Uterus (tissue), 4 donors: ENCODE measurements around the gene ARID1B. TPM values are rescaled to one million over a fixed set of nuclear protein-coding genes. Genes with fewer than 3 reads are reported as not detected.
A peak's percentile ranks its signal among the peaks of the same experiment; 100 is the strongest.

Source experiments
- DNase-seq, 2 donors: peaks; one replicate each; pipeline ENCODE4 v3.0.0-alpha.2; 2019 to 2020
- H3K27ac ChIP-seq, 2 donors: fragments of 200-600 bp; sonication (generic); 1 replicate in 1 of 2; 2 replicates in 1 of 2; pipeline ENCODE4 v1.5.1; 2016 to 2018
- H3K27me3 ChIP-seq, 2 donors: fragments of 200-600 bp; sonication (generic); one replicate each; pipeline ENCODE4 v1.5.1; 2018 to 2019; ENCODE audit warnings: control low read depth in 1 of 2
- H3K36me3 ChIP-seq, 2 donors: fragments of 200-600 bp; sonication (generic); one replicate each; pipeline ENCODE4 v1.5.1; 2019; ENCODE audit warnings: control low read depth in 1 of 2
- H3K4me1 ChIP-seq, 2 donors: fragments of 200-600 bp; sonication (generic); one replicate each; pipeline ENCODE4 v1.5.1; 2018 to 2019; ENCODE audit warnings: control low read depth in 1 of 2
- H3K4me3 ChIP-seq, 2 donors: fragments of 200-600 bp; sonication (generic); 1 replicate in 1 of 2; 2 replicates in 1 of 2; pipeline ENCODE4 v1.5.1; 2018 to 2019; ENCODE audit warnings: mild to moderate bottlenecking in 1 of 2
- H3K9me3 ChIP-seq, 2 donors: fragments of 200-600 bp; sonication (generic); one replicate each; pipeline ENCODE4 v1.5.1; 2019; ENCODE audit warnings: control low read depth in 1 of 2
- CTCF ChIP-seq, 4 experiments: fragments of 200-600 bp in 2 of 4; fragments of 450-650 bp in 2 of 4; sonication (generic) in 2 of 4; IDR thresholded peaks; one replicate each; pipeline ENCODE4 v1.5.1; 2016 to 2019; ENCODE audit warnings: antibody characterized with exemption in 4 of 4, mild to moderate bottlenecking in 2 of 4, moderate library complexity in 1 of 4
- POLR2A ChIP-seq, 2 donors: fragments of 450-650 bp; IDR thresholded peaks; one replicate each; pipeline ENCODE4 v1.6.1; 2016; ENCODE audit warnings: antibody characterized with exemption in 2 of 2, mild to moderate bottlenecking in 1 of 2, moderate library complexity in 1 of 2
- intact Hi-C: fragments of 100-400 bp; cut with DNase I; formaldehyde crosslinking; loops from one replicate; pipeline ENCODE4 v1.15.1; 2023; ENCODE audit warnings: low total_unique reads
- total RNA-seq, 4 donors: library from RNA; depleted of rRNA in 3 of 4; stranded (reverse); fragments of >200 nt in 3 of 4; gene quantifications; one replicate each; pipeline versions ENCODE4 v1.1.0 to v1.2.4, GENCODE V29; 2014 to 2023
- donor health status: DM: yes; HTN: yes; CAD: no.

Gene ARID1B
- total RNA-seq, 4 donors from 2014 or later, result 63.8 to 198 (median 125) TPM

- DNase-seq, result no peak
- Histone ChIP-seq H3K4me3 (no peak overlapping the region), H3K4me1 (peaks cover 0 to 10% of the 10 kb centered on the region in 2 donors), H3K36me3 (no peaks in the 10 kb centered on the region), H3K27ac (peak overlapping the region in 1 of 2 donors; percentile 25), H3K9me3 (no peaks in the 10 kb centered on the region), H3K27me3 (no peaks in the 10 kb centered on the region)
- intact Hi-C loops, result no loop called here
- TF ChIP-seq POLR2A (IDR thresholded peaks at IDR 0.05) (no peak), CTCF (IDR thresholded peaks at IDR 0.05) (no peak)
Measured at GRCh38 chr6:156824142-156824541, 47.0 kb downstream of the ARID1B start.

DNA sequence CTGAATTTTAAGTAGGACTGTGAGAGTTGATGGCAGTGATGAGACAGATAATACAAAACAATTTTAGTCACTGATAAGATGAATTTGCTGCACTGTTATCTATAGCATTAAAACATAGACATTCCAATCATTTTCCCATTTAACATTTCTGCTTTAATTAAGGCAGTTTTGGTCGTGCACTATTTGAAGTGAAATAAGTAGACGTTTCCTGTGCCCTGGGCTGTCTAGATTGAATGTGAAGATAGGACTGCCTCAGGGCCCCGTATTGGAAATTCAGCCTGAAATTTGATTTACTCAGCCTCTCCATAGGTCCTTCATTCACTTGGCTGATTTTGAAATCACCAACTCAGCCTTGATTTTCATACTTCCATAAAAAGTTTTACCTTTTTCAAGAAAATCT lies 48.3 kb downstream of the ARID1B start:
- H3K27ac ChIP-seq, result no peak overlapping the region
- H3K4me3 ChIP-seq, result no peak overlapping the region
- peaks cover 0 to 10% of the 10 kb centered on the region in 2 donors for H3K4me1 ChIP-seq
- H3K9me3 ChIP-seq, result no peaks in the 10 kb centered on the region
- intact Hi-C loops, result no loop called here
- H3K36me3 ChIP-seq, result no peaks in the 10 kb centered on the region
- DNase-seq, result no peak
- H3K27me3 ChIP-seq, result no peaks in the 10 kb centered on the region
- no peak for TF ChIP-seq CTCF (IDR thresholded peaks at IDR 0.05)
- no peak for TF ChIP-seq POLR2A (IDR thresholded peaks at IDR 0.05)

DNA sequence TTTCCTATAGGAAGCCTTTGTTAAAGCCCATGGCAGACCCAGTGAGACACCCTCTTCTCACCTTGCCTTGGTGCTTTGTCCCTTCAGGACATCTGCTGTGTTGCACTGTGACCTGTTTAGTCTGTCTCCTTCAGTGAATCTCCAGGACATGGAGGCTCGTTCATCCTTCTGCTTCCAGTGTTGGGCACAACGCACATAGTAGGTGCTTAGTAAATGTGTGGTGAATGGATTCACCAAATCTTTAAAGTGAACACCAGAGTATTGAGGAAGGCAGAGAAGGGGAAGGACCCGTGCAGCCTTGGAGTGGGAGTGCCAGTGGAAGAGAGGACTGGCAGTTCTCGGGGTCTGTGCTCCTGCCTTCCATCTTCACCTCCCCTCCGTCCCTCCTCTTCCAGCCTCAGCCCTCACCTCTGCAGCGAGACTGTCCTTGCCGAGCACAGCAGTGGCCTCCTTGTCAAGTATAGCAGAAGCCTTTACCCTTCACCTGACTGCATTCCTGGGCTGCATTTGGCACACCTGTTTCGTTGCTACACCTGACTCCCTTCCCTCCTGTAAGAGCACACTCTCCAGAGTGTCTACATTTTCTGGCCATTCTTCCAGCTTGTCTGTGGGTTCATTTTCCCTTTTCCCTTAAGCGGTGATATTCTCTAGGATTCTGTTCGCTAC lies 49.2 kb downstream of the ARID1B start:
- no peak for TF ChIP-seq CTCF (IDR thresholded peaks at IDR 0.05)
- no peak for TF ChIP-seq POLR2A (IDR thresholded peaks at IDR 0.05)
- peak overlapping the region in 1 of 2 donors; percentile 57 for H3K27ac ChIP-seq
- no peaks in the 10 kb centered on the region for H3K9me3 ChIP-seq
- no peaks in the 10 kb centered on the region for H3K36me3 ChIP-seq
- no peak for DNase-seq
- no peaks in the 10 kb centered on the region for H3K27me3 ChIP-seq
- H3K4me3 ChIP-seq, result no peak overlapping the region
- peaks cover 0 to 10% of the 10 kb centered on the region in 2 donors for H3K4me1 ChIP-seq
- intact Hi-C loops, result no loop called here

DNA sequence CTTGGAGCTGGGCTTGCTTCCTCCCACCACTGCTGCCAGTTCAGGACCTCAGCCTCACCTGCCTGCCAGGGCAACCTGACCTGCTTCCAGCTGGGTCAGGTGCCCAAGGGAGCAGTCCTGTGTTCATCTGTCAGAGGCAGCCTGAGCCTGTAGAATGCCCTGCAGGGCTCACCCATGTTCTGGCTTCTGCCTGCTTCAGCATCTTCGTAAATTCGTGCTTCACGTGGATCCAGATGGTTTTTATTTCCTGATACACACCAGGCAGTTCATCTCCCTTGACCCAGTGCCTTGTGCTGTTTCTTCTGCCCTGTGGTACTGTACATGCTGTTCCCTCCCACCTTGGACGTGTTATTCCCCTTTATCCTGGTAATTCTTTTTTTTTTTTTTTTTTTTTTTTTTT lies 50.2 kb downstream of the ARID1B start:
- TF ChIP-seq POLR2A (IDR thresholded peaks at IDR 0.05) (no peak), CTCF (IDR thresholded peaks at IDR 0.05) (no peak)
- Histone ChIP-seq H3K27me3 (no peaks in the 10 kb centered on the region), H3K4me1 (peaks cover 0 to 10% of the 10 kb centered on the region in 2 donors), H3K4me3 (no peak overlapping the region), H3K27ac (peak overlapping the region; percentile 57 to 73), H3K9me3 (no peaks in the 10 kb centered on the region), H3K36me3 (no peaks in the 10 kb centered on the region)
- peak in 1 of 2 donors; percentile 41 for DNase-seq
- intact Hi-C loops, result no loop called here

GRCh38 chr6:156828280-156828703 lies 51.1 kb downstream of the ARID1B start:
- Histone ChIP-seq H3K4me1 (peaks cover 0 to 1% of the 10 kb centered on the region in 2 donors), H3K27me3 (no peaks in the 10 kb centered on the region), H3K4me3 (no peak overlapping the region), H3K27ac (peak overlapping the region; percentile 73), H3K36me3 (no peaks in the 10 kb centered on the region), H3K9me3 (no peaks in the 10 kb centered on the region)
- intact Hi-C loops, result no loop called here
- peak in 1 of 2 donors; percentile 39 for DNase-seq
- TF ChIP-seq CTCF (IDR thresholded peaks at IDR 0.05) (no peak), POLR2A (IDR thresholded peaks at IDR 0.05) (no peak)
